Airway epithelial cell (primary cell): Measurements from ENCODE around the gene CFTR. TPM values are rescaled to one million over a fixed set of nuclear protein-coding genes. Genes with fewer than 3 reads are reported as not detected.

Experiments
- total RNA-seq: library from RNA; depleted of rRNA; stranded (reverse); fragments of >200 nt; gene quantifications from 2 replicates; pipeline ENCODE4 v1.2.3, GENCODE V29; 2015

CFTR gene
- not detected in 2 replicates for total RNA-seq

GRCh38 chr7:117479225-117480054 is at the start of gene CFTR:
Gene CFTR (plus strand): TSS chr7:117480025. CDS start chr7:117480095, 70 bp downstream.

Other genes starting within 250 kb of the CFTR start
- not detected in 2 replicates for gene WNT2, start 157.0 kb upstream of the CFTR start, total RNA-seq
- not detected in 2 replicates for gene ASZ1, start 52.5 kb upstream of the CFTR start, total RNA-seq